Uterus (tissue), 4 donors: Measurements from ENCODE around the gene ATP5ME. TPM values are rescaled to one million over a fixed set of nuclear protein-coding genes. Genes with fewer than 3 reads are reported as not detected.

Source experiments
- DNase-seq, 2 donors: peaks; one replicate each; pipeline ENCODE4 v3.0.0-alpha.2; 2019 to 2020
- H3K27ac ChIP-seq, 2 donors: fragments of 200-600 bp; sonication (generic); 1 replicate in 1 of 2; 2 replicates in 1 of 2; pipeline ENCODE4 v1.5.1; 2016 to 2018
- H3K27me3 ChIP-seq, 2 donors: fragments of 200-600 bp; sonication (generic); one replicate each; pipeline ENCODE4 v1.5.1; 2018 to 2019; ENCODE audit warnings: control low read depth in 1 of 2
- H3K36me3 ChIP-seq, 2 donors: fragments of 200-600 bp; sonication (generic); one replicate each; pipeline ENCODE4 v1.5.1; 2019; ENCODE audit warnings: control low read depth in 1 of 2
- H3K4me1 ChIP-seq, 2 donors: fragments of 200-600 bp; sonication (generic); one replicate each; pipeline ENCODE4 v1.5.1; 2018 to 2019; ENCODE audit warnings: control low read depth in 1 of 2
- H3K4me3 ChIP-seq, 2 donors: fragments of 200-600 bp; sonication (generic); 1 replicate in 1 of 2; 2 replicates in 1 of 2; pipeline ENCODE4 v1.5.1; 2018 to 2019; ENCODE audit warnings: mild to moderate bottlenecking in 1 of 2
- H3K9me3 ChIP-seq, 2 donors: fragments of 200-600 bp; sonication (generic); one replicate each; pipeline ENCODE4 v1.5.1; 2019; ENCODE audit warnings: control low read depth in 1 of 2
- POLR2A ChIP-seq, 2 donors: fragments of 450-650 bp; IDR thresholded peaks; one replicate each; pipeline ENCODE4 v1.6.1; 2016; ENCODE audit warnings: antibody characterized with exemption in 2 of 2, mild to moderate bottlenecking in 1 of 2, moderate library complexity in 1 of 2
- intact Hi-C: fragments of 100-400 bp; cut with DNase I; formaldehyde crosslinking; loops from one replicate; pipeline ENCODE4 v1.15.1; 2023; ENCODE audit warnings: low total_unique reads
- total RNA-seq, 4 donors: library from RNA; depleted of rRNA in 3 of 4; stranded (reverse); fragments of >200 nt in 3 of 4; gene quantifications; one replicate each; pipeline versions ENCODE4 v1.1.0 to v1.2.4, GENCODE V29; 2014 to 2023
- TF ChIP-seq, protein P1 (sequence below), 4 experiments: fragments of 200-600 bp in 2 of 4; fragments of 450-650 bp in 2 of 4; sonication (generic) in 2 of 4; IDR thresholded peaks; one replicate each; pipeline ENCODE4 v1.5.1; 2016 to 2019; ENCODE audit warnings: antibody characterized with exemption in 4 of 4, mild to moderate bottlenecking in 2 of 4, moderate library complexity in 1 of 4
- donor health status: DM: yes; HTN: yes; CAD: no.

ATP5ME gene
- total RNA-seq, 4 donors from 2014 or later = 24.1 to 168 (median 64.2) TPM

DNA sequence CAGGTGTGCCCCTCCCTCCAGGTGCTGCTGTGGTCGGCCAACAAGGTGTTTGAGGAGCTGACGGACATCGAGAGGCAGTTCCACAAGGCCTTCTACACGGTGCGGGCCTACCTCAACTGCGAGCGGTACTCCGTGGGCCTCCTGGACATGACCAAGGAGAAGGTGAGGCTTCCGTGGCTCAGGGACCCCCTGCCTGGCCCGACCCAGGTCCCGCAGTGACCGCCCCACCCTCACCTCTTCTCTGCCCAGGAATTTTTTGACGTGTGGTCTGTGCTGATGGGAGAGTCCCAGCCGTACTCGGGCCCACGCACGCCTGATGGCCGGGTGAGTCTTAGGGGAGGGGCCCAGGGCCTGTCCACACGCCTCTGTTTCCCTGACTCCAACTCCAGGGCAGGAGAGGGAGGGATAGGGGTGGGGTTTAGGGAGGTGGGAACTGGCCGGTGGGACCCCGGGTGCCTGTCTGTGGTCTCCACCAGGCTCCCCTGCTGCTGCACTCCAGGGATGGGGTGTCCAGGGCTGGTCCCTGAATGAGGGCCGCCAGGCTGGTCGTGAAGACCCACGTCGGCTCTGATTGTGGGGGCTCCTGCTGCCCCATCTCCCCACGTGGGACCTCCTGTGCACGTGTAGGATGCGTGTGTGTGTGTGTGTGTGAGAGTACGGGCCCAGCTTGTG is 20.1 kb downstream of the ATP5ME start:
- H3K9me3 ChIP-seq = no peaks in the 10 kb centered on the region
- no peaks in the 10 kb centered on the region for H3K27me3 ChIP-seq
- no peak for DNase-seq
- intact Hi-C loops = no loop called here
- H3K36me3 ChIP-seq = no peaks in the 10 kb centered on the region
- H3K4me1 ChIP-seq = no peaks in the 10 kb centered on the region
- no peak overlapping the region for H3K27ac ChIP-seq
- TF ChIP-seq, protein P1, sequence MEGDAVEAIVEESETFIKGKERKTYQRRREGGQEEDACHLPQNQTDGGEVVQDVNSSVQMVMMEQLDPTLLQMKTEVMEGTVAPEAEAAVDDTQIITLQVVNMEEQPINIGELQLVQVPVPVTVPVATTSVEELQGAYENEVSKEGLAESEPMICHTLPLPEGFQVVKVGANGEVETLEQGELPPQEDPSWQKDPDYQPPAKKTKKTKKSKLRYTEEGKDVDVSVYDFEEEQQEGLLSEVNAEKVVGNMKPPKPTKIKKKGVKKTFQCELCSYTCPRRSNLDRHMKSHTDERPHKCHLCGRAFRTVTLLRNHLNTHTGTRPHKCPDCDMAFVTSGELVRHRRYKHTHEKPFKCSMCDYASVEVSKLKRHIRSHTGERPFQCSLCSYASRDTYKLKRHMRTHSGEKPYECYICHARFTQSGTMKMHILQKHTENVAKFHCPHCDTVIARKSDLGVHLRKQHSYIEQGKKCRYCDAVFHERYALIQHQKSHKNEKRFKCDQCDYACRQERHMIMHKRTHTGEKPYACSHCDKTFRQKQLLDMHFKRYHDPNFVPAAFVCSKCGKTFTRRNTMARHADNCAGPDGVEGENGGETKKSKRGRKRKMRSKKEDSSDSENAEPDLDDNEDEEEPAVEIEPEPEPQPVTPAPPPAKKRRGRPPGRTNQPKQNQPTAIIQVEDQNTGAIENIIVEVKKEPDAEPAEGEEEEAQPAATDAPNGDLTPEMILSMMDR (IDR thresholded peaks at IDR 0.05) = no peak
- TF ChIP-seq POLR2A (IDR thresholded peaks at IDR 0.05) = no peak
- H3K4me3 ChIP-seq = no peak overlapping the region

DNA sequence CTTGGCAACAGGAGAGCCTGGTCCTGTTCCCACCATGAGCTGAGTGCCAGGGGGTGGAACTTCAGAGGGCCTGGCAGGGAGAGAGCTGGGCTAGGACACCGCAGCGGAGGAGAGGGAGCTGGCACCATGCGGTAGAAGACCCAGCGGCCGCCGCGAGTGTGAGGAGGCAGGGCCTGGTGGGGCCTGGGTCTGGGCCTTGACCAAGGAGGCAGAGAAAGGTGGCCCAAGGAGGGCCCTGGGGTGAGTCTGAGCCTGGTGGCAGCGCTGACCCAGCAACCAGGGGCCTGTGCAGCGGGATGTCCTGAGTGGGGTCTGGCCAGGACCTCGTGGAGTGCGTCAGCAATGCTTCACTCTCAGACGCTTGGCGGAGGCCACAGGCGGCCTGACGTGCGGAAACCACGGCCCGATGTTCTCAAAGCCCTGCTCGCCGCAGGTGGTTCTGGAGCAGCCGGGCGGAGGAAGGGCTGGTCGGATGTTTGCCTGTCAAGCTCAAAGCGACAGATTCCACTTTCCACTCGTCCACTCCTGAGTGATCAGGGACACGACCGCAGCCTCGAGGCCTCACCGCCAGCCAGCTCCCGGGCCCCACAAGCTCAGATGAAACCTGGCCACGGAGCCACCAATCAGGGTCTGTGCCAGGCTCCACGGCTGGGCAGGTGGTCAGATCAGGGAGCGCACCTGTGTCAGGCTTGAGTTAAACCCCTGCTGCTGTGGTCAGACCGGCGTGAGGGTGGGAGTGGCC is 20.8 kb downstream of the ATP5ME start:
- Histone ChIP-seq H3K9me3 (no peaks in the 10 kb centered on the region), H3K36me3 (no peaks in the 10 kb centered on the region), H3K27me3 (no peaks in the 10 kb centered on the region), H3K27ac (no peak overlapping the region), H3K4me1 (no peaks in the 10 kb centered on the region), H3K4me3 (no peak overlapping the region)
- intact Hi-C loops = no loop called here
- TF ChIP-seq, protein P1 (IDR thresholded peaks at IDR 0.05) = no peak
- TF ChIP-seq POLR2A (IDR thresholded peaks at IDR 0.05) = no peak
- DNase-seq = no peak

DNA sequence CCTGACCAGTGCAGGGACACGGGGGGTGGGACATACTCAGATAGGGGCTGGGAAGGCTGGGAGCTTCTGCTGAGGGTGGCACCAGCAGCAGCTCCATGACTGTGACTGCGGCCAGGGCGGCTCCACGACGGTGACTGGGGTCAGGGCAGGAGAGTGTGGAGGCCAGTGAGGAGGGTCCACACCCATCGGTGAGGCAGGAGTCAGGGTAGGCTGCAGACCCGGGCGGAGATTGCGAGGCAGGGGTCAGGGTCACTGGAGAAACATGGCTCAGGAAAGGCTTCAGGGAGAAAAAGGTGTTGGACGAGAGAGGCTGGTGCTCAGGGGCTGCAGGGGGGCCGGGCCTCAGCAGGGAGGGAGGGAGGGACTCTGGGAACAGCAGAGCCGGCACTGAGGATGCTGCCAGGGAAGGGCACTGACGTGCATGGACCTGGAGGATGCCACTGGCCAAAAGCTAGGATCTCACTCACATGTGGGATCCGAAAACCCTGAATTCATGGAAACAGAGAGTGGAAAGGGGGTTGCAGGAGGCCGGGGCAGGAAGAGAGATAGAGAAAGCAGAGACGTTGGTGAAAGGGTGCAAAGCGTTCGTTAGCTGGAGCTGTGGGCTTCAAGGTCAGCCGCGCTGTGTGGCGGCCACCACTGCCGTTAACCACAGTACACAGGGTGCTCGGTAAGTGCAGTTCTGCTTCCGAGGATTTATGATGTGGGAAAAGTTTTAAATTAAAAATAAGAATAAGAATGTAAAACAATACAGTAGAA is 22.0 kb downstream of the ATP5ME start:
- H3K4me3 ChIP-seq = no peak overlapping the region
- H3K27me3 ChIP-seq = no peaks in the 10 kb centered on the region
- DNase-seq = no peak
- H3K36me3 ChIP-seq = no peaks in the 10 kb centered on the region
- TF ChIP-seq, protein P1 (IDR thresholded peaks at IDR 0.05) = no peak
- H3K27ac ChIP-seq = no peak overlapping the region
- H3K9me3 ChIP-seq = no peaks in the 10 kb centered on the region
- intact Hi-C loops = no loop called here
- H3K4me1 ChIP-seq = no peaks in the 10 kb centered on the region

DNA sequence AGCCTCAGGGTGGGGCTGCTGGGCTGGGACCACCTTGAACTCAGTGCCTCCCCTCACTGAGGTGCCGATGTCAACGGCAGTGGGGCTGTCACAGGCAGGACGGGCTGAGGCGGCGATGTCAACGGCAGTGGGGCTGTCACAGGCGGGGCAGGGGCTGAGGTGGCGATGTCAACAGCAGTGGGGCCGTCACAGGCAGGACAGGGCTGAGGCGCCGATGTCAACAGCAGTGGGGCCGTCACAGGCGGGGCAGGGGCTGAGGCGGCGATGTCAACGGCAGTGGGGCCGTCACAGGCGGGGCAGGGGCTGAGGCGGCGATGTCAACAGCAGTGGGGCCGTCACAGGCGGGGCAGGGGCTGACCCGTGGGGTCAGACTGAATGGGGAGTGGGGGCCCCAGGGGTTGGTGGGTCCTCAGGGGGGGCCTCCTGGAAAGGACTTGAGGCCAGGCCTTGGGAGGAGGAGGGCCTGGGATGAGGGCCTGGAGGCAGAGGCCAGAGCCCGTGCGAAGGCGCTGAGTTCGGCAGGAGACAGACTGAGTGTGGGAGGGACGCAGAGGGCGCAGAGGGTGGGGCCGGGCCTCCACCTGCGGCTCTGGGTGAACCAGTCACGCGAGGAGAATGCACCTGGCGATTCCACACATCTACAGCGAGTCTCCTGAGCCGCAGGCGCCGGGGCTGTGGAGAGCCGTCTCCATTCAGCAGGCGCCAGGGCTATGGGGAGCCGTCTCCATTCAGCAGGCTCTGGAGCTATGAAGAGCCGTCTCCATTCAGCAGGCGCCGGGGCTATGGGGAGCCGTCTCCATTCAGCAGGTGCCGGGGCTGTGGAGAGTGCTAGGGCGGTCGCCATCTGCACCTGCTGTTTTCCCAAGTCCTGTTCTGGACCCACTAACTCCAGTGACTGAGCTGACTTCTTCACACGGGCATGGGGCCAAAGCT is 22.9 kb downstream of the ATP5ME start:
- no peaks in the 10 kb centered on the region for H3K27me3 ChIP-seq
- DNase-seq = no peak
- intact Hi-C loops = no loop called here

More for the DNA sequence above, 22.9 kb downstream of the ATP5ME start:
- H3K36me3 ChIP-seq = no peaks in the 10 kb centered on the region
- H3K9me3 ChIP-seq = no peaks in the 10 kb centered on the region
- no peak overlapping the region for H3K27ac ChIP-seq
- H3K4me3 ChIP-seq = no peak overlapping the region
- H3K4me1 ChIP-seq = no peaks in the 10 kb centered on the region
- TF ChIP-seq POLR2A (IDR thresholded peaks at IDR 0.05) = no peak
- TF ChIP-seq, protein P1 (IDR thresholded peaks at IDR 0.05) = no peak
